BJ (cell line): Measurements from ENCODE around the gene AP1M2. TPM values are rescaled to one million over a fixed set of nuclear protein-coding genes. Genes with fewer than 3 reads are reported as not detected.
A peak's percentile ranks its signal among the peaks of the same experiment; 100 is the strongest.

ENCODE experiments used
- CTCF ChIA-PET: fragments of 350-600 bp; formaldehyde crosslinking; extraction: SDS; loops from one replicate; lab custom pipeline; 2021; ENCODE audit warnings: antibody characterized with exemption, inconsistent platforms; lab: Yijun Ruan, JAX
- POLR2A ChIA-PET: fragments of 300-600 bp; sonication (Branson Sonifier 250); formaldehyde crosslinking; extraction: SDS; loops from one replicate; lab custom pipeline; 2021; ENCODE audit warnings: antibody characterized with exemption; lab: Charles Lee
- DNase-seq: peaks from one replicate; pipeline ENCODE4 v3.0.0-alpha.2; 2011; ENCODE audit warnings: low read depth
- H3K27me3 ChIP-seq: 2 replicates; pipeline ENCODE4 v1.6.0; 2011; ENCODE audit warnings: low read length; ENCODE audit not compliant: control insufficient read depth, insufficient read depth
- H3K36me3 ChIP-seq: 2 replicates; pipeline ENCODE4 v1.5.1; 2011; ENCODE audit warnings: low read length; ENCODE audit not compliant: control insufficient read depth, insufficient read depth
- H3K4me3 ChIP-seq: 2 replicates; pipeline ENCODE4 v1.5.1; 2011; ENCODE audit warnings: low read depth, mild to moderate bottlenecking, control low read depth, low read length
- CTCF ChIP-seq: IDR thresholded peaks from 2 replicates; pipeline ENCODE4 v1.5.1; 2011; ENCODE audit warnings: low read depth, mild to moderate bottlenecking, control low read depth, inconsistent platforms, low read length, moderate library complexity; ENCODE audit not compliant: insufficient read depth
- polyA plus RNA-seq: library from polyadenylated mRNA; depleted of rRNA; stranded (reverse); fragments of >200 nt; gene quantifications from 2 replicates; pipeline ENCODE4 v1.2.3, GENCODE V29; 2011

Gene AP1M2
- polyA plus RNA-seq, 1 experiment: not detected

- no peaks in the 10 kb centered on the region for H3K36me3 ChIP-seq
- no peak for DNase-seq
- TF ChIP-seq CTCF: no peak
- peak overlapping the region; percentile 100 for H3K4me3 ChIP-seq
- ChIA-PET POLR2A (interaction anchor here (0.6 kb wide), 1 partner anchor 10 kb away, joined by 3 read pairs; no protein-coding TSS in a partner anchor), CTCF (interaction anchor here (0.7 to 2.2 kb wide), 4 partner anchors 21 to 245 kb away, joined by 3 to 7 read pairs (median 5); partner anchors contain the start of gene C19orf38)
- no peaks in the 10 kb centered on the region for H3K27me3 ChIP-seq
Measured at GRCh38 chr19:10602330-10603083, 15.4 kb upstream of the AP1M2 start.

- ChIA-PET CTCF (interaction anchor here (0.7 to 2.2 kb wide), 4 partner anchors 20 to 246 kb away, joined by 3 to 7 read pairs (median 5); partner anchors contain the start of gene C19orf38), POLR2A (interaction anchor here (0.6 kb wide), 1 partner anchor 10 kb away, joined by 3 read pairs; no protein-coding TSS in a partner anchor)
- DNase-seq: no peak
- TF ChIP-seq CTCF: no peak
- Histone ChIP-seq H3K27me3 (no peaks in the 10 kb centered on the region), H3K36me3 (no peaks in the 10 kb centered on the region), H3K4me3 (no peak overlapping the region)
Measured at GRCh38 chr19:10601999-10602329, 14.9 kb upstream of the AP1M2 start.

GRCh38 chr19:10600149-10600548 is 13.0 kb upstream of the AP1M2 start:
- Histone ChIP-seq H3K27me3 (no peaks in the 10 kb centered on the region; the same call in 1 of the 2 replicates), H3K36me3 (no peaks in the 10 kb centered on the region), H3K4me3 (no peak overlapping the region)
- ChIA-PET POLR2A (no interaction called here), CTCF (interaction anchor here (1.2 to 2.2 kb wide), 2 partner anchors 19 to 44 kb away, joined by 4 to 11 read pairs; no protein-coding TSS in a partner anchor)
- DNase-seq: no peak
- no peak for TF ChIP-seq CTCF

GRCh38 chr19:10593820-10594637 is 6.9 kb upstream of the AP1M2 start:
- no peak for DNase-seq
- CTCF ChIA-PET: interaction anchor here (0.8 to 7.0 kb wide), 3 partner anchors 13 to 52 kb away, joined by 3 to 54 read pairs (median 3); no protein-coding TSS in a partner anchor
- Histone ChIP-seq H3K27me3 (no peaks in the 10 kb centered on the region; the same call in 1 of the 2 replicates), H3K36me3 (no peaks in the 10 kb centered on the region), H3K4me3 (no peak overlapping the region)
- no peak for TF ChIP-seq CTCF
- POLR2A ChIA-PET: no interaction called here
